HT1080 (cell line): ENCODE data around the gene HIRA. TPM values are rescaled to one million over a fixed set of nuclear protein-coding genes. Genes with fewer than 3 reads are reported as not detected.
"Not testable (repeated sequence)": the region's sequence is repeated elsewhere in the genome, so short reads cannot be mapped to it uniquely, and the experiment has no call there.

ENCODE experiments used
- DNase-seq: peaks from one replicate; pipeline ENCODE4 v3.0.0-alpha.2; 2015; ENCODE audit warnings: low read depth
- total RNA-seq: library from RNA; depleted of rRNA; stranded (reverse); fragments of >200 nt; shearing (Covaris generic); gene quantifications from 2 replicates; pipeline ENCODE4 v1.2.3, GENCODE V29; 2014

HIRA gene
- total RNA-seq, 1 experiment from 2014 or later = 28.6 TPM

GRCh38 chr22:19443544-19444211 lies 12.1 kb upstream of the HIRA start:
- no peak for DNase-seq

- no peak for DNase-seq
Observed at GRCh38 chr22:19442166-19442565, 10.6 kb upstream of the HIRA start.

- no peak for DNase-seq
Observed at GRCh38 chr22:19440411-19441195, 9.1 kb upstream of the HIRA start.

- DNase-seq = no peak
Observed at GRCh38 chr22:19438298-19438697, 6.8 kb upstream of the HIRA start.

- not testable (repeated sequence) for DNase-seq
Observed at GRCh38 chr22:19436444-19437161, 5.1 kb upstream of the HIRA start.

GRCh38 chr22:19434829-19435580 lies 3.5 kb upstream of the HIRA start:
- no peak for DNase-seq

- no peak for DNase-seq
Observed at GRCh38 chr22:19434401-19434800, 2.9 kb upstream of the HIRA start.

- peak; percentile 91 for DNase-seq
Observed at GRCh38 chr22:19432133-19432851, 759 bp upstream of the HIRA start, which contains the start of gene MRPL40. Gene MRPL40 (plus strand): TSS chr22:19432545. CDS start chr22:19432555, 10 bp downstream.

GRCh38 chr22:19430890-19431541 lies 517 bp downstream of the HIRA start:
- DNase-seq = no peak

- DNase-seq = peak; percentile 18
Observed at GRCh38 chr22:19429950-19430889, 1.3 kb downstream of the HIRA start.

GRCh38 chr22:19424186-19424500 lies 7.4 kb downstream of the HIRA start:
- DNase-seq = no peak

- no peak for DNase-seq
Observed at GRCh38 chr22:19422440-19423301, 8.9 kb downstream of the HIRA start.

GRCh38 chr22:19420321-19420720 lies 11.2 kb downstream of the HIRA start:
- no peak for DNase-seq

- no peak for DNase-seq
Observed at GRCh38 chr22:19419464-19420178, 11.9 kb downstream of the HIRA start.

- no peak for DNase-seq
Observed at GRCh38 chr22:19419086-19419463, 12.5 kb downstream of the HIRA start.

GRCh38 chr22:19412923-19413322 lies 18.6 kb downstream of the HIRA start:
- DNase-seq = no peak

- no peak for DNase-seq
Observed at GRCh38 chr22:19412478-19412877, 19.1 kb downstream of the HIRA start.

GRCh38 chr22:19411690-19412045 lies 19.9 kb downstream of the HIRA start:
- no peak for DNase-seq
